Breast epithelium (tissue), 3 donors: ENCODE data around the gene RNASE4.

Experiments used
- POLR2A ChIP-seq: fragments of 450-650 bp; IDR thresholded peaks from one replicate; pipeline ENCODE4 v1.6.1; 2016; ENCODE audit warnings: antibody characterized with exemption, mild to moderate bottlenecking, moderate library complexity
- POLR2AphosphoS5 ChIP-seq, 3 donors: sonication (generic); formaldehyde crosslinking; IDR thresholded peaks; one replicate each; pipeline ENCODE4 v1.6.1; 2017; ENCODE audit warnings: antibody characterized with exemption in 3 of 3
- TF ChIP-seq, protein P1 (sequence below), 3 donors: fragments of 450-650 bp; IDR thresholded peaks; one replicate each; pipeline ENCODE4 v1.5.1; 2016 to 2017; ENCODE audit warnings: antibody characterized with exemption in 3 of 3, mild to moderate bottlenecking in 3 of 3, moderate library complexity in 3 of 3

DNA sequence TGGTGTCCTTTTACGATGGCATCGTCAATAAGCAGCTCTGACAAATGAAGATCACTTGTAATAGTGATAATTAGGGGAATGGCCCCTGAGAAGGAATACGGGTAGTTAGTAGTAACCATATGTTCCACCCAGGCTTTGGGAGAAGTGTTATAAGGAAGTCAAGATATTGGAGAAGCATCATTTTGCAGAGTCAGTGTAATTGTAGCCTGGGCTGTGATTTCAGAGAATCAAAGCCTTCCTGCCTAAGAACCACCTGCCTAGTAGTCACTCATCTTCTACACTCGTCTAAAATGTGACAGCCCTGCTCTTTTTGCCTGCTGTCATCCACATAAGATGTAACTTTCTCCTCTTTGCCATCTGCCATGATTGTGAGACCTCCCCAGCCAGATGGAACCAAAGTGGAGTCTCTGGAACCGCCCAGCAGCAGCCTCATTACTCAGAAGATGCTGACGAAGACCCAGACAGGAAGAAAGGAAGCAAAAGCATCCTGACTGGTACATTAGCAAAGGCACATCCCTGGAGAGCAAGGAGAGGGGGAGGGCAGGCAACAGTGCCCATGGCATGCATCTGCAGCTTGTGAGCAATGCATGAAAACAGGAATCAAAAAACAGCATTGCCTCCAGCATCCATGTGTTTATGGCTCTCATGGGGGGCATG is 48.7 kb downstream of the RNASE4 start:
- TF ChIP-seq, protein P1, sequence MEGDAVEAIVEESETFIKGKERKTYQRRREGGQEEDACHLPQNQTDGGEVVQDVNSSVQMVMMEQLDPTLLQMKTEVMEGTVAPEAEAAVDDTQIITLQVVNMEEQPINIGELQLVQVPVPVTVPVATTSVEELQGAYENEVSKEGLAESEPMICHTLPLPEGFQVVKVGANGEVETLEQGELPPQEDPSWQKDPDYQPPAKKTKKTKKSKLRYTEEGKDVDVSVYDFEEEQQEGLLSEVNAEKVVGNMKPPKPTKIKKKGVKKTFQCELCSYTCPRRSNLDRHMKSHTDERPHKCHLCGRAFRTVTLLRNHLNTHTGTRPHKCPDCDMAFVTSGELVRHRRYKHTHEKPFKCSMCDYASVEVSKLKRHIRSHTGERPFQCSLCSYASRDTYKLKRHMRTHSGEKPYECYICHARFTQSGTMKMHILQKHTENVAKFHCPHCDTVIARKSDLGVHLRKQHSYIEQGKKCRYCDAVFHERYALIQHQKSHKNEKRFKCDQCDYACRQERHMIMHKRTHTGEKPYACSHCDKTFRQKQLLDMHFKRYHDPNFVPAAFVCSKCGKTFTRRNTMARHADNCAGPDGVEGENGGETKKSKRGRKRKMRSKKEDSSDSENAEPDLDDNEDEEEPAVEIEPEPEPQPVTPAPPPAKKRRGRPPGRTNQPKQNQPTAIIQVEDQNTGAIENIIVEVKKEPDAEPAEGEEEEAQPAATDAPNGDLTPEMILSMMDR (IDR thresholded peaks at IDR 0.05): no peak
- TF ChIP-seq POLR2A (no peak), POLR2AphosphoS5 (IDR thresholded peaks at IDR 0.05) (no peak)
